MCF 10A (cell line): ENCODE measurements around the gene ZNF362. TPM values are rescaled to one million over a fixed set of nuclear protein-coding genes. Genes with fewer than 3 reads are reported as not detected.

Source experiments
- BruUV-seq: library from RNA; stranded (reverse); fragments of 400-500 nt; replicated peaks from 2 replicates; lab custom pipeline; 2021; lab: Mats Ljungman, UMichigan
- CTCF ChIA-PET: fragments of 300-600 bp; sonication (Branson Sonifier 250); formaldehyde crosslinking; extraction: SDS; loops from one replicate; lab custom pipeline; 2021; ENCODE audit warnings: antibody characterized with exemption, inconsistent platforms; lab: Yijun Ruan, JAX
- POLR2A ChIA-PET: fragments of 300-600, 350-650 bp; sonication (Branson Sonifier 250); formaldehyde crosslinking; extraction: SDS; loops from one replicate; lab custom pipeline; 2020; ENCODE audit warnings: antibody characterized with exemption, inconsistent platforms; lab: Yijun Ruan, JAX
- DNase-seq: peaks from one replicate; pipeline ENCODE4 v3.0.0-alpha.2; 2018; ENCODE audit not compliant: unreplicated experiment
- H3K27ac Mint-ChIP-seq: one replicate; pipeline ENCODE4 v1.8.0; 2022; ENCODE audit warnings: mild to moderate bottlenecking, low read depth, mixed read lengths; ENCODE audit not compliant: unreplicated experiment
- H3K27me3 Mint-ChIP-seq: one replicate; pipeline ENCODE4 v1.8.0; 2022; ENCODE audit warnings: mixed read lengths; ENCODE audit not compliant: insufficient read depth, unreplicated experiment
- H3K36me3 Mint-ChIP-seq: one replicate; pipeline ENCODE4 v1.8.0; 2022; ENCODE audit warnings: mild to moderate bottlenecking, moderate library complexity, mixed read lengths; ENCODE audit not compliant: insufficient read depth, unreplicated experiment
- H3K4me1 Mint-ChIP-seq: one replicate; pipeline ENCODE4 v1.8.0; 2022; ENCODE audit warnings: mixed read lengths; ENCODE audit not compliant: insufficient read depth, unreplicated experiment
- H3K4me3 Mint-ChIP-seq: one replicate; pipeline ENCODE4 v1.8.0; 2022; ENCODE audit warnings: mild to moderate bottlenecking, moderate library complexity, mixed read lengths; ENCODE audit not compliant: unreplicated experiment
- H3K9me3 Mint-ChIP-seq: one replicate; pipeline ENCODE4 v1.8.0; 2022; ENCODE audit warnings: mixed read lengths; ENCODE audit not compliant: unreplicated experiment
- intact Hi-C: fragments of 100-400 bp; cut with micrococcal nuclease; formaldehyde crosslinking; loops from 2 replicates; pipeline ENCODE4 v1.14.1; 2022
- total RNA-seq: library from RNA; stranded (reverse); gene quantifications from 2 replicates; pipeline ENCODE4 v1.2.3, GENCODE V29; 2022
- TF ChIP-seq, protein P1 (sequence below): fragments of 200-600 bp; IDR thresholded peaks from one replicate; pipeline ENCODE4 v1.8.0; 2022; ENCODE audit warnings: antibody characterized with exemption, mild to moderate bottlenecking; ENCODE audit not compliant: unreplicated experiment

Gene ZNF362
- total RNA-seq, 1 experiment from 2014 or later = 15.8 TPM

DNA sequence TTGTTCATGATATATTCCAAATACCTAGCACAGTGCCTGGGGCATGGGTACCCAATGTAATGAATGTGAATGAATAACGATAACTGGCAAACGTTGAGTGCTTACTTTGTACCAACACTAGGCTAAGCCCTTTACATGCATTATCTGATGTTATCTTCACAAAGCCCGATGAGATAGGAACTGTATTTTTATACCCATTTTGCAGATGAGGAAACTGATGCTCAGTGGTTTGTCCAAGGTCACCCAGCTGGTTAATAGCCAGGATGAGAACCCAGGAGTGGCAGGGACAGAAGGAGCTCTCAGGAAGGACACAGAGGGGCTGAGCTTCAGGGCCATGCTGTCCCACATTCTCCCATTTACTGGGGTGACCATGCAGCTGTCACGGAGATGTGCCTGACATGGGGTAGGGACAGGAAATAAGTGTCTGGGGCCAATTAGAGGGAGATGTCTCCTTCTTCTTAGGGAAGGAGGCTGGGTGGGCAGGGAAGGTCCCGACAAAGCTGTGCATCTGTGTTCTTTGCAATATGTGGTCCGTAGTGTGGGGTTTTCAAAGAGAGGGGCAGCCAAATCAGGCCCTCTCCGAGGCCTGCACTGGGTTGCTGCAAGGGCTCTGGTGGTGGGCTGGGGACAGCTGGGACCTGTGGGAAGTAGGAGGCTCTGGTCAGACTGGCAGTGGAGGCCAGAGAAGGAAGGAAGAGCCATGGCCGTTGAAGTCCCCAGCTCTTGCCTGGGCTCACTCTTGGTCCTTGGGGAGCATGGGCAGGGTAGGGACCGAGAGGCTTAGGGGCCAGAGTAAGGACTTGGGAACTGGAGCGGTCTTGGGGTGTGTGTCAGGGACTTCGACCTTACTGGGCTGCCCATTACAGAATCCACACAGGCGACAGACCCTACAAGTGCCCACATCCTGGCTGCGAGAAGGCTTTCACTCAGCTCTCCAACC lies 38.0 kb downstream of the ZNF362 start:
- intact Hi-C loops = loop anchor here (1.0 kb wide), 4 partner anchors 73 to 176 kb away; no protein-coding TSS in a partner anchor
- Mint-ChIP-seq H3K36me3 (peaks cover 36% of the 10 kb centered on the region), H3K4me1 (no peaks in the 10 kb centered on the region), H3K9me3 (no peaks in the 10 kb centered on the region), H3K4me3 (no peak overlapping the region), H3K27me3 (no peaks in the 10 kb centered on the region), H3K27ac (no peak overlapping the region)
- no TSS peak for BruUV-seq
- TF ChIP-seq, protein P1, sequence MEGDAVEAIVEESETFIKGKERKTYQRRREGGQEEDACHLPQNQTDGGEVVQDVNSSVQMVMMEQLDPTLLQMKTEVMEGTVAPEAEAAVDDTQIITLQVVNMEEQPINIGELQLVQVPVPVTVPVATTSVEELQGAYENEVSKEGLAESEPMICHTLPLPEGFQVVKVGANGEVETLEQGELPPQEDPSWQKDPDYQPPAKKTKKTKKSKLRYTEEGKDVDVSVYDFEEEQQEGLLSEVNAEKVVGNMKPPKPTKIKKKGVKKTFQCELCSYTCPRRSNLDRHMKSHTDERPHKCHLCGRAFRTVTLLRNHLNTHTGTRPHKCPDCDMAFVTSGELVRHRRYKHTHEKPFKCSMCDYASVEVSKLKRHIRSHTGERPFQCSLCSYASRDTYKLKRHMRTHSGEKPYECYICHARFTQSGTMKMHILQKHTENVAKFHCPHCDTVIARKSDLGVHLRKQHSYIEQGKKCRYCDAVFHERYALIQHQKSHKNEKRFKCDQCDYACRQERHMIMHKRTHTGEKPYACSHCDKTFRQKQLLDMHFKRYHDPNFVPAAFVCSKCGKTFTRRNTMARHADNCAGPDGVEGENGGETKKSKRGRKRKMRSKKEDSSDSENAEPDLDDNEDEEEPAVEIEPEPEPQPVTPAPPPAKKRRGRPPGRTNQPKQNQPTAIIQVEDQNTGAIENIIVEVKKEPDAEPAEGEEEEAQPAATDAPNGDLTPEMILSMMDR = no peak
- POLR2A ChIA-PET = interaction anchor here (0.7 to 2.4 kb wide), 4 partner anchors 34 to 177 kb away, joined by 3 to 9 read pairs (median 5); no protein-coding TSS in a partner anchor
- no peak for DNase-seq
- CTCF ChIA-PET = interaction anchor here (0.6 to 11.9 kb wide), 31 partner anchors 8 to 319 kb away, joined by 3 to 180 read pairs (median 6); partner anchors contain the start of gene ZSCAN20

DNA sequence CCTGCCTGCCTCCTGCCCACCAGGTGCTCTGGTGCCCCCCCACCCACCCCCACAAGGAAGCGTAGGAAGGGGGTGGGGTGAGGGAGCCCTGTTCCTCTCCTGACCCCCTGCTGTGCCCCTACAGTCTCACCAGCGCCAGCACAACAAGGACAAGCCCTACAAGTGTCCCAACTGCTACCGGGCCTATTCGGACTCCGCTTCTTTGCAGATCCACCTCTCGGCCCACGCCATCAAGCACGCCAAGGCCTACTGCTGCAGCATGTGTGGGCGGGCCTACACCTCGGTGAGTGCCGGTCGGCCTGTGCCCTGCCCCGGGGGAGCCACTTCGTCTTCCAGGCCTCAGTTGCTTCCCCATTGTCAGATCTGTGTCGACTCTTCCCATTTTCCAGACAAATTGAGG lies 38.7 kb downstream of the ZNF362 start:
- Mint-ChIP-seq H3K36me3 (peaks cover 36% of the 10 kb centered on the region), H3K27ac (no peak overlapping the region), H3K4me1 (no peaks in the 10 kb centered on the region), H3K4me3 (no peak overlapping the region), H3K27me3 (no peaks in the 10 kb centered on the region), H3K9me3 (no peaks in the 10 kb centered on the region)
- intact Hi-C loops = loop anchor here (1.0 kb wide), 4 partner anchors 72 to 175 kb away; no protein-coding TSS in a partner anchor
- no peak for DNase-seq
- TF ChIP-seq, protein P1 = no peak
- CTCF ChIA-PET = interaction anchor here (0.6 to 11.9 kb wide), 54 partner anchors 9 to 318 kb away, joined by 3 to 180 read pairs (median 6); partner anchors contain the start of genes A3GALT2 and ZSCAN20
- POLR2A ChIA-PET = interaction anchor here (0.6 to 2.4 kb wide), 7 partner anchors 29 to 757 kb away, joined by 3 to 9 read pairs (median 4); no protein-coding TSS in a partner anchor
- BruUV-seq = no TSS peak

DNA sequence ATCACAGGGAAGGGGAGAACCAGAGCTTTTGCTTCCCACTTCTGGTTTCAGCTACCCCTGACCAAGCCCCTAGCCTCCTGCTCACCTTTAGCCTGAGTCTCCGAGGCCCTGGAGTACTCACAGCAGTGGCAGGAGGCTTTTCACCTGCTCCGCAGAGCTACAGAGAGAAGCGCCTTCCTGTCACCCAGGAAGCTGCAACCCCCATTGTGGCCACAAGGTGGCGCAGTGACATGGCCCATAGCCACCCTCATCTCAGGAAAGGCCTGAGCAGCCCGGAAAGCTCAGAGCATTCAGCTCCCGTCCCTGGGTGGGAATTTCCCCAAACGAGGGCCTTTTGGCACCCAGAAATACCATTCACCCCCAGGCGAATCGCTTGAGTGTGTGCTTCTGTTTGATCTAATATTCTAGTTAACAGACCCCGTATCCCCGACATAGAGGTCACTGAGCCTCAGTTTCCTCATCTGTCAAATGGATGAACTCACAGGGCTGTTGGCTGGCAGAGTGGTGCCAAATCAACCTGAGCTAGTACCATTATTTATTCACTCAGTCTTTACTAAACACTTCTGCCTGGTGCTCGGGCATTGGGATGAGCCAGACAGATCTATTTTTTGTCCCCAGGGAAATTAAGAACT lies 39.3 kb downstream of the ZNF362 start:
- intact Hi-C loops = loop anchor here (1.0 kb wide), 4 partner anchors 72 to 175 kb away; no protein-coding TSS in a partner anchor
- peak; percentile 85 for DNase-seq
- no peak overlapping the region for H3K27ac Mint-ChIP-seq
- TF ChIP-seq, protein P1 = peak; percentile 91
- H3K4me3 Mint-ChIP-seq = no peak overlapping the region
- POLR2A ChIA-PET = interaction anchor here (0.6 to 2.4 kb wide), 7 partner anchors 28 to 758 kb away, joined by 3 to 9 read pairs (median 4); no protein-coding TSS in a partner anchor
- no TSS peak for BruUV-seq
- H3K4me1 Mint-ChIP-seq = no peaks in the 10 kb centered on the region
- no peaks in the 10 kb centered on the region for H3K9me3 Mint-ChIP-seq
- CTCF ChIA-PET = interaction anchor here (0.5 to 11.9 kb wide), 71 partner anchors 9 to 1634 kb away, joined by 3 to 180 read pairs (median 5); partner anchors contain the start of genes A3GALT2 and ZSCAN20
- H3K36me3 Mint-ChIP-seq = peaks cover 38% of the 10 kb centered on the region
- no peaks in the 10 kb centered on the region for H3K27me3 Mint-ChIP-seq
